Activated naive CD8-positive, alpha-beta T cell treated with anti-CD3 and anti-CD28 coated beads, Interleukin-2, amount 50 U/mL, for 16 hours (primary cell): ENCODE data around the gene CLTB.

Experiments
- DNase-seq: peaks from one replicate; pipeline ENCODE4 v3.0.0-alpha.2; 2020; ENCODE audit warnings: low read depth, low spot score

The CLTB gene

DNA sequence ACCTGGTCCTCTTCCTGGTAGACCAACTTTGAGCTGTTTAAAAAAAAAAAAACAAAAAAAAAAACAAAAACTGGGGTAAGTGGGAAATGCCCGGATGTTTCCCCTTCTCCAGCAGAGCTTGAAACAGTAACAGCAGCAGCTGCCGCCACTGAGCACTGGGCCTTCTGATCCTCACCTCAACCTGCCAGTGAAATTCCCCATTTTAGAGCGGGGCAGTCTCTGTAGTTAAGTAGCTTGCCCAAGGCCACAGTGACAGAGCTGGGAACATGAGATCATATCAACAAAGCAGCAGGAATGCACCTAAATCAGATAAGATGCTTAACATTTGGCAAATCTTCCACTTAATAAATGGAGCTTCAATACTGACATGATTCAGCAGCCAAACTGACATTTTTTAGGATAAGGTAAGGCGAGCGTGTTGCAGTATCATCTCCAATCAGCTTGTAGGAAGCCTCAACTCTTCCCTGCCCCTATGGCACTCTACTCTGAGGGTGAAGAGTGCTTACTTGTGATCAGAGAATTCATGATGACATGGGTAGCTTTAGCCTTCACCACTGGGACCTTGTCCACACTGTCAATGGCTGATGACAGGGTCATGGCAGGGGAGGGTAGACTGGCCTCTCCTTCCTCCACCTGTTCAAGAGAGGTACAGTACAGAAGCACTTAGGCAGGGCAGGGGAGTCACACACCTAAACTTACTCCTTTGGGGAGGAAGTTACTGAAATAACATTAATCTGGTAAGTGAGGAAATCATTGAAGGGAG is 64.0 kb downstream of the CLTB start:
- no peak for DNase-seq

DNA sequence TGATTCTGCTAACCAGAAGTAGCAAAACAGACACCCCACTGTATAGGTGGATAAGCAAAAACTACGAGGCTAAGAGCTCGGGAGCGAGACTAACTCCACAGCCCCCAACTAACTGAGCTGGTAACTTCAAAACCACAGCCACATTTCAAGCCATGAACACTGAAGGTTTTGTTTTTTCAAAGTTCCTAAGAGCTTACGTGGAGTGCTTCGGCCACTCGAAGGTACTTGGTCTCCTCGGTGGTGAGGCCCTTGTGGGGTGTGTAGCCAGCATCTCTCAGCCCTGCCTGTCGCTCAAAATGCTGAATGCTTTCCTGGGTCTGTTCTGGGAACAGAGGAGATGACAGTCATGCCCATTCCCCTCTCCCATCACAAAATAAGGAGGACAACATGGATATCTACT is 65.9 kb downstream of the CLTB start:
- no peak for DNase-seq

DNA sequence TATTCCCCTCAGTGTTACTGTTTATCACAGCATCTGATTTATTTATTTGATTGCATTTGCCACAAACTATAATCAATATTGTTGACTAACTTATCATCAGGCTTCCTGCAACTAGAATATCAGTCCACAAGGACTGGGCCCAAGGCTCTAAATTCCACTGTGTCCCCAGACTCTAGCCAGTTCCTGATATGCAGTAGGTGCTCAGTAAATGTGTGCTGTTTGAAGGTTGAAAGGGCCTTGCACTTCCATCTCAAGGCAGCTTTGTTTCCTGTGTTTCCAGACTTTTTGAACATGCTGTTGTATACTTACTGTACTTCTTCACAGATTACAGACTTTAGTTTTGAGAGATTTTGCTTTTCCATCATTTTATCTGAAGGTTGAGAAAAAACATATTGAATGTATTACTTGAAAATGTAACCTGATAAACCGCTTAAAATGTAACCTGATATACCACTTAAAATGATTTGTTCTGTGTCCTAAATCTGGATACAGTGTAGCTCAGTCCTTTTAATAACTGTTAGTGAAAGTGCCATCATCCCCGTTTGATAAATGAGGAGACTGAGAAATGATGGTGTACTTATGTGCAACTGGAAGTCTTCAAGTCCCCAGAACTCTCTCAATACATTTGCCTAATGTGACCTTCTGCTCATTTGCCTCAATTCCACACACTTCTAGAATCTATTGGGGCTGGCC is 73.4 kb downstream of the CLTB start:
- no peak for DNase-seq
